ENCODE measurements around the gene CECR2.

GRCh38 chr22:17601031-17601430 lies 231.8 kb downstream of the CECR2 start:
- no peak for TF ChIP-seq CTCF (IDR thresholded peaks at IDR 0.05; ENCODE audit: control extremely low read depth in 1 of 3, insufficient read depth in 1 of 3, low read depth in 1 of 3, low read length in 3 of 3)
- TF ChIP-seq CEBPB (IDR thresholded peaks at IDR 0.05; ENCODE audit: low read depth, low read length), result no peak
